A673 (cell line): ENCODE data around the gene TRRAP. TPM values are rescaled to one million over a fixed set of nuclear protein-coding genes. Genes with fewer than 3 reads are reported as not detected.

Source experiments
- BruUV-seq: library from RNA; stranded (reverse); fragments of 400-500 nt; replicated peaks from 2 replicates; lab custom pipeline; 2021; lab: Mats Ljungman, UMichigan
- CTCF ChIA-PET: fragments of 300-600 bp; sonication (Branson Sonifier 250); formaldehyde crosslinking; loops from one replicate; lab custom pipeline; 2022; ENCODE audit warnings: antibody characterized with exemption; lab: Charles Lee
- POLR2A ChIA-PET: fragments of 300-600 bp; sonication (Branson Sonifier 250); formaldehyde crosslinking; loops from one replicate; lab custom pipeline; 2022; ENCODE audit warnings: antibody characterized with exemption; ENCODE audit not compliant: low non-redundant PET; lab: Charles Lee
- DNase-seq: peaks from one replicate; pipeline ENCODE4 v3.0.0-alpha.2; 2015; ENCODE audit warnings: low spot score
- H3K27ac ChIP-seq: fragments of 200-600 bp; sonication (generic); 2 replicates; pipeline ENCODE4 v1.5.1; 2016; ENCODE audit warnings: mixed run types, low read depth, mild to moderate bottlenecking, mixed read lengths, antibody characterized with exemption, low read length; ENCODE audit not compliant: poor library complexity, severe bottlenecking
- H3K27me3 ChIP-seq: fragments of 200-600 bp; sonication (generic); replicated peaks from 2 replicates; pipeline ENCODE4 v1.6.1; 2017; ENCODE audit warnings: mixed run types, low read depth, mild to moderate bottlenecking, mixed read lengths, antibody characterized with exemption, low read length; ENCODE audit not compliant: insufficient read depth, poor library complexity
- H3K36me3 ChIP-seq: fragments of 200-600 bp; sonication (generic); 2 replicates; pipeline ENCODE4 v1.6.1; 2016; ENCODE audit warnings: mixed run types, mild to moderate bottlenecking, mixed read lengths, antibody characterized with exemption, low read length; ENCODE audit not compliant: insufficient read depth, poor library complexity, severe bottlenecking
- H3K4me1 ChIP-seq: fragments of 200-600 bp; sonication (generic); 2 replicates; pipeline ENCODE4 v1.6.1; 2017; ENCODE audit warnings: mixed run types, mild to moderate bottlenecking, mixed read lengths, antibody characterized with exemption, low read length; ENCODE audit not compliant: insufficient read depth, poor library complexity, severe bottlenecking
- H3K4me3 ChIP-seq: fragments of 200-600 bp; sonication (generic); 2 replicates; pipeline ENCODE4 v1.5.1; 2016; ENCODE audit warnings: low read depth, mixed run types, mild to moderate bottlenecking, mixed read lengths, low read length; ENCODE audit not compliant: poor library complexity, severe bottlenecking
- H3K9me3 ChIP-seq: fragments of 200-600 bp; sonication (generic); 2 replicates; pipeline ENCODE4 v1.6.1; 2016; ENCODE audit warnings: mixed run types, low read depth, mild to moderate bottlenecking, mixed read lengths, antibody characterized with exemption, low read length; ENCODE audit not compliant: poor library complexity, severe bottlenecking
- CTCF ChIP-seq: fragments of 300-800, 200-600 bp; sonication (generic); conservative IDR thresholded peaks from 2 replicates; pipeline ENCODE4 v1.5.1; 2017; ENCODE audit warnings: low read depth, mild to moderate bottlenecking, antibody characterized with exemption, low read length, moderate library complexity, mixed read lengths
- EZH2 ChIP-seq: fragments of 200-600 bp; sonication (generic); IDR thresholded peaks from 2 replicates; pipeline ENCODE4 v1.6.1; 2017; ENCODE audit warnings: borderline replicate concordance, low read depth, mild to moderate bottlenecking, mixed read lengths, antibody characterized with exemption, low read length; ENCODE audit not compliant: poor library complexity, severe bottlenecking
- intact Hi-C: fragments of 100-400 bp; cut with micrococcal nuclease; formaldehyde crosslinking; loops from one replicate; pipeline ENCODE4 v1.10.0; 2022; ENCODE audit not compliant: unreplicated experiment
- total RNA-seq: library from RNA; stranded (reverse); gene quantifications from 2 replicates; pipeline ENCODE4 v1.2.3, GENCODE V29; 2021

The TRRAP gene
- total RNA-seq, 1 experiment from 2014 or later = 50.2 TPM

- Histone ChIP-seq H3K4me3 (no peak overlapping the region), H3K36me3 (no peaks in the 10 kb centered on the region), H3K4me1 (no peaks in the 10 kb centered on the region), H3K9me3 (no peaks in the 10 kb centered on the region), H3K27me3 (peaks cover 16% of the 10 kb centered on the region), H3K27ac (no peak overlapping the region)
- intact Hi-C loops = no loop called here
- POLR2A ChIA-PET = no interaction called here
- CTCF ChIA-PET = interaction anchor here (0.6 kb wide), 1 partner anchor 12 kb away, joined by 5 read pairs; the partner anchor contains the start of gene TRRAP
- no peak for TF ChIP-seq EZH2
- TF ChIP-seq CTCF = no peak
- BruUV-seq = no TSS peak
- DNase-seq = no peak
Measured at GRCh38 chr7:98866351-98866750, 12.0 kb upstream of the TRRAP start.

GRCh38 chr7:98866765-98867164 is 11.6 kb upstream of the TRRAP start:
- no peak for DNase-seq
- Histone ChIP-seq H3K4me3 (no peak overlapping the region), H3K9me3 (no peaks in the 10 kb centered on the region), H3K4me1 (no peaks in the 10 kb centered on the region), H3K27me3 (peaks cover 16% of the 10 kb centered on the region), H3K27ac (no peak overlapping the region), H3K36me3 (no peaks in the 10 kb centered on the region)
- intact Hi-C loops = no loop called here
- POLR2A ChIA-PET = no interaction called here
- no TSS peak for BruUV-seq
- TF ChIP-seq CTCF = no peak
- TF ChIP-seq EZH2 = no peak
- CTCF ChIA-PET = interaction anchor here (0.6 kb wide), 1 partner anchor 12 kb away, joined by 5 read pairs; the partner anchor contains the start of gene TRRAP

- no peak for DNase-seq
- H3K4me1 ChIP-seq = no peaks in the 10 kb centered on the region
- intact Hi-C loops = no loop called here
- H3K27me3 ChIP-seq = peaks cover 16% of the 10 kb centered on the region
- POLR2A ChIA-PET = no interaction called here
- H3K9me3 ChIP-seq = no peaks in the 10 kb centered on the region
- H3K27ac ChIP-seq = no peak overlapping the region
- TF ChIP-seq EZH2 (no peak), CTCF (no peak)
- H3K36me3 ChIP-seq = no peaks in the 10 kb centered on the region
- CTCF ChIA-PET = no interaction called here
- H3K4me3 ChIP-seq = no peak overlapping the region
- no TSS peak for BruUV-seq
Measured at GRCh38 chr7:98868450-98868849, 9.9 kb upstream of the TRRAP start.
